ENCODE results near the gene MAPK8. TPM values are rescaled to one million over a fixed set of nuclear protein-coding genes. Genes with fewer than 3 reads are reported as not detected.

MAPK8 gene
- polyA plus RNA-seq, 3 donors: 18.4 to 21.1 (median 18.5) TPM

- Histone ChIP-seq H4K20me1 (ENCODE audit: insufficient read depth, low read length) (no peaks in the 10 kb centered on the region), H3K9ac (ENCODE audit: insufficient read depth, low read length, poor library complexity, severe bottlenecking) (no peak overlapping the region), H3K9me3 (replicated peaks in 1 of 2; ENCODE audit: control insufficient read depth in 1 of 2, insufficient read depth in 1 of 2, low read length in 2 of 2) (no peaks in the 10 kb centered on the region), H3K36me3 (replicated peaks in 1 of 2; ENCODE audit: control insufficient read depth in 1 of 2, insufficient read depth in 2 of 2, low read length in 2 of 2) (no peaks in the 10 kb centered on the region), H3K27ac (ENCODE audit: low read depth in 1 of 2, low read length in 2 of 2) (no peak overlapping the region), H3K4me3 (replicated peaks in 1 of 3; ENCODE audit: low read depth in 2 of 3, low read length in 3 of 3) (no peak overlapping the region), H2AFZ (ENCODE audit: insufficient read depth, low read depth, low read length, poor library complexity, severe bottlenecking) (no peak overlapping the region), H3K4me2 (replicated peaks; ENCODE audit: extremely low read depth, low read length, poor library complexity, severe bottlenecking) (no peak overlapping the region), H3K79me2 (ENCODE audit: insufficient read depth, low read length) (no peaks in the 10 kb centered on the region), H3K4me1 (ENCODE audit: control insufficient read depth in 1 of 2, insufficient read depth in 2 of 2, low read length in 2 of 2) (no peaks in the 10 kb centered on the region), H3K27me3 (ENCODE audit: control insufficient read depth in 2 of 2, insufficient read depth in 2 of 2, low read length in 2 of 2) (no peaks in the 10 kb centered on the region)
- no peak for DNase-seq
- TF ChIP-seq CTCF (IDR thresholded peaks at IDR 0.05): no peak
- H3K27me3 Mint-ChIP-seq (ENCODE audit: low read depth in 3 of 3): peaks cover 0 to 1% (median 0%) of the 10 kb centered on the region in 3 donors
- intact Hi-C loops (cut with micrococcal nuclease): no loop called here
- no peaks in the 10 kb centered on the region for H3K4me1 Mint-ChIP-seq
- H3K36me3 Mint-ChIP-seq: no peaks in the 10 kb centered on the region
- H3K27ac Mint-ChIP-seq: no peak overlapping the region
- peaks cover 0 to 2% (median 0%) of the 10 kb centered on the region in 7 donors for H3K9me3 Mint-ChIP-seq
- 97% methylated on average over 40 of the region's 49 CpGs for WGBS (ENCODE audit: insufficient coverage)
- no peak overlapping the region for H3K4me3 Mint-ChIP-seq
Observed at GRCh38 chr10:48450233-48450740, 143.8 kb downstream of the MAPK8 start.

DNA sequence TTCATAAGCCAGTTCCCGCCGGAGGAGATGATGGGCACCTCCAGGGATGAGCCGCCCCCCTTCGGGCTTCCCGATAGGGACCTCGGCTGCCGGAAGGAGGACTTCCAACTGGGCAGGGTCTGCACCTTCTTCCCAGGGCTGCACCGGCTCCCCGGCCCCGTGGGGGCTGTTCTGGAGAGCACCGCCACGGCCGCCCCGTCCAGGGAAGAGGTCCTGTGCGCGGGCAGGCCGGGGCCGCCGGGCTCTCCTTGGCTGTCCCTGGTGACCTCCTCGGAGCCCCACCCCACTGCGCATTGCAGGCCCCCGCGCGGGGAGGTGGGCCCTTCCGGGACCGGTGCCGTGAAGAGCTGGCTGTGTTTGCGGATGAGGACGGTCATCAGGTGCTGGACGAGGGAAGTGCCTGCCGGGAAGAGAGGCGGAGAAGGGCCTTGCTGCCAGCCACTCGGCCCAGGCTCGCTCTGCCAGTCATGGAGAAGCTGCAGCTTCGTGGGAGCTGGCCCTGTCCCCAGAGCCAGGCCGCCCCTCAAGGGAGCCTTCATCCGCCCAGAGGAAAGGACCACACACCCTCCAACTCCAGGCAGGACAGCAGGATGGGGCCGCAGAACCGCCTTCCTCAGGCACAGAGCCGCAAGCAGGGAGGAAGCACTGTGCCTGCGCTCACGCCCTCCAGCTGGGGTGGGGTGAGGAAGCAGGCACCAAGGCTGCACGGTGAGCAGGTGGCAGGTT, 144.4 kb downstream of the MAPK8 start:
- Mint-ChIP-seq H3K4me3 (no peak overlapping the region), H3K36me3 (no peaks in the 10 kb centered on the region), H3K27ac (no peak overlapping the region), H3K9me3 (peaks cover 0 to 2% (median 0%) of the 10 kb centered on the region in 7 donors), H3K27me3 (ENCODE audit: low read depth in 3 of 3) (peaks cover 0 to 3% (median 1%) of the 10 kb centered on the region in 3 donors), H3K4me1 (peaks cover 2% of the 10 kb centered on the region)
- H3K4me3 ChIP-seq (replicated peaks in 1 of 3; ENCODE audit: low read depth in 2 of 3, low read length in 3 of 3): no peak overlapping the region
- H2AFZ ChIP-seq (ENCODE audit: insufficient read depth, low read depth, low read length, poor library complexity, severe bottlenecking): no peak overlapping the region
- no peaks in the 10 kb centered on the region for H3K27me3 ChIP-seq (ENCODE audit: control insufficient read depth in 2 of 2, insufficient read depth in 2 of 2, low read length in 2 of 2)
- intact Hi-C loops (cut with micrococcal nuclease): no loop called here
- no peaks in the 10 kb centered on the region for H3K36me3 ChIP-seq (replicated peaks in 1 of 2; ENCODE audit: control insufficient read depth in 1 of 2, insufficient read depth in 2 of 2, low read length in 2 of 2)
- H3K79me2 ChIP-seq (ENCODE audit: insufficient read depth, low read length): no peaks in the 10 kb centered on the region
- H3K9me3 ChIP-seq (replicated peaks in 1 of 2; ENCODE audit: control insufficient read depth in 1 of 2, insufficient read depth in 1 of 2, low read length in 2 of 2): no peaks in the 10 kb centered on the region
- H4K20me1 ChIP-seq (ENCODE audit: insufficient read depth, low read length): no peaks in the 10 kb centered on the region
- TF ChIP-seq CTCF (IDR thresholded peaks at IDR 0.05): no peak
- DNase-seq: no peak
- H3K4me1 ChIP-seq (ENCODE audit: control insufficient read depth in 1 of 2, insufficient read depth in 2 of 2, low read length in 2 of 2): peaks cover 4% of the 10 kb centered on the region in 2 donors
- no peak overlapping the region for H3K27ac ChIP-seq (ENCODE audit: low read depth in 1 of 2, low read length in 2 of 2)
- whole genome bisulfite sequencing (ENCODE audit: insufficient coverage): 88% methylated on average over 36 of the region's 43 CpGs
- no peak overlapping the region for H3K9ac ChIP-seq (ENCODE audit: insufficient read depth, low read length, poor library complexity, severe bottlenecking)
- no peak overlapping the region for H3K4me2 ChIP-seq (replicated peaks; ENCODE audit: extremely low read depth, low read length, poor library complexity, severe bottlenecking)
